Measurements from ENCODE around the gene TTBK1. TPM values are rescaled to one million over a fixed set of nuclear protein-coding genes. Genes with fewer than 3 reads are reported as not detected.

Gene TTBK1
- 0.02 to 0.07 TPM (median 0.05 TPM) in 5 replicates for total RNA-seq (2022; extraction: Qiagen RNA extraction)

GRCh38 chr6:43242908-43243663, at the start of gene TTBK1:
Gene TTBK1 (plus strand): TSS chr6:43243481. CDS start chr6:43246661, 3,180 bp downstream.

GRCh38 chr6:43228951-43229802, 14.1 kb upstream of the TTBK1 start, which contains the start of gene DNPH1:
Gene DNPH1 (minus strand): TSS chr6:43229481. CDS start chr6:43229456, 25 bp downstream.

GRCh38 chr6:43297644-43298564, 54.6 kb downstream of the TTBK1 start, which contains the start of gene SLC22A7:
Gene SLC22A7 (plus strand): TSS chr6:43298260. CDS start chr6:43298359, 99 bp downstream.

GRCh38 chr6:43308101-43308989, 65.1 kb downstream of the TTBK1 start, which contains the start of gene CRIP3:
Gene CRIP3 (minus strand): TSS chr6:43308826. CDS start chr6:43308792, 34 bp downstream.

Other genes starting within 250 kb of the TTBK1 start
- gene MEA1, start 229.5 kb upstream of the TTBK1 start, total RNA-seq (2022; extraction: Qiagen RNA extraction), result 93.9 to 110 TPM (median 98.0 TPM) in 5 replicates
- 25.9 to 28.6 TPM (median 27.3 TPM) in 5 replicates for gene KLHDC3, start 229.2 kb upstream of the TTBK1 start, total RNA-seq (2022; extraction: Qiagen RNA extraction)
- 70.2 to 79.1 TPM (median 72.4 TPM) in 5 replicates for gene RRP36, start 221.9 kb upstream of the TTBK1 start, total RNA-seq (2022; extraction: Qiagen RNA extraction)
- 5.4 to 8.8 TPM (median 8.4 TPM) in 5 replicates for gene CUL7, start 189.6 kb upstream of the TTBK1 start, total RNA-seq (2022; extraction: Qiagen RNA extraction)
- gene MRPL2, start 184.0 kb upstream of the TTBK1 start, total RNA-seq (2022; extraction: Qiagen RNA extraction), result 51.6 to 56.6 TPM (median 55.3 TPM) in 5 replicates
- gene KLC4, start 183.8 kb upstream of the TTBK1 start, total RNA-seq (2022; extraction: Qiagen RNA extraction), result 4.9 to 8.2 TPM (median 6.4 TPM) in 5 replicates
- 4.0 to 5.0 TPM (median 4.4 TPM) in 5 replicates for gene PTK7, start 167.2 kb upstream of the TTBK1 start, total RNA-seq (2022; extraction: Qiagen RNA extraction)
- 12.2 to 17.9 TPM (median 16.7 TPM) in 5 replicates for gene SRF, start 72.2 kb upstream of the TTBK1 start, total RNA-seq (2022; extraction: Qiagen RNA extraction)
- gene CUL9, start 61.3 kb upstream of the TTBK1 start, total RNA-seq (2022; extraction: Qiagen RNA extraction), result 6.1 to 9.7 TPM (median 9.2 TPM) in 5 replicates
- 77.1 to 92.6 TPM (median 87.3 TPM) in 5 replicates for gene DNPH1, start 14.0 kb upstream of the TTBK1 start, total RNA-seq (2022; extraction: Qiagen RNA extraction)
- not detected in 5 replicates for gene SLC22A7, start 54.8 kb downstream of the TTBK1 start, total RNA-seq (2022; extraction: Qiagen RNA extraction)
- 0.11 to 0.71 TPM (median 0.28 TPM) in 5 replicates for gene CRIP3, start 65.3 kb downstream of the TTBK1 start, total RNA-seq (2022; extraction: Qiagen RNA extraction)
- gene ZNF318, start 126.2 kb downstream of the TTBK1 start, total RNA-seq (2022; extraction: Qiagen RNA extraction), result 4.1 to 6.3 TPM (median 5.9 TPM) in 5 replicates
- 4.4 to 10.1 TPM (median 9.4 TPM) in 5 replicates for gene ABCC10, start 184.1 kb downstream of the TTBK1 start, total RNA-seq (2022; extraction: Qiagen RNA extraction)
- gene DLK2, start 212.1 kb downstream of the TTBK1 start, total RNA-seq (2022; extraction: Qiagen RNA extraction), result 4.5 to 7.3 TPM (median 7.0 TPM) in 5 replicates
- gene TJAP1, start 234.1 kb downstream of the TTBK1 start, total RNA-seq (2022; extraction: Qiagen RNA extraction), result 14.9 to 21.6 TPM (median 17.8 TPM) in 5 replicates